Hematopoietic multipotent progenitor cell treated with erythropoietin and hydrocortisone succinate and interleukin-3 and kit ligand, for 4 days (in vitro differentiated cells): ENCODE measurements around the gene EMP1.

Experiments used
- DNase-seq: peaks from one replicate; pipeline ENCODE4 v3.0.0-alpha.2; 2015

EMP1 gene

DNA sequence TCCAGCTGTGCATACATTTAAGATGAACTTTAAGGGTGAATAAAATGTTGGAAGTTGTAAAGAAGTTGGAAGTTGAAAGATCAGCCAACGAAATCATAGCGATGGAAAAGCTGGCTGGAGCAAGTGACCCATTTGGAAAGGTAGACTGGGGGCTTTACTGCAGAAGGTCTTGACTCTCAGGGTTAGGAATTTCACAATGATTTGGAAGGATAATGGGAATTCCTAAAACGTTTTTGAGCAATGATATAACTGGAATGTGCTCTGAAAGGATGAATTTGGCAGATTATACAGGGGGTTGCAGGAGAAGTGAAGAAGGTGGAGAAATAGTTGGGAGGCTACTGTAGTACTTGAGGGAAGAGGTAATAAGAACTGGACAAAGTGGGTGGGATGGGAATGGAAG, 27.4 kb downstream of the EMP1 start:
- no peak for DNase-seq

GRCh38 chr12:13227191-13227590, 30.7 kb downstream of the EMP1 start:
- no peak for DNase-seq

- DNase-seq: no peak
These were observed 32.1 kb downstream of the EMP1 start for GRCh38 chr12:13228579-13228978.

GRCh38 chr12:13229504-13229903, 33.0 kb downstream of the EMP1 start:
- DNase-seq: no peak

- DNase-seq: no peak
These were observed 34.0 kb downstream of the EMP1 start for GRCh38 chr12:13230500-13230899.

- DNase-seq: peak; percentile 75
These were observed 37.5 kb downstream of the EMP1 start for GRCh38 chr12:13233830-13234641.

DNA sequence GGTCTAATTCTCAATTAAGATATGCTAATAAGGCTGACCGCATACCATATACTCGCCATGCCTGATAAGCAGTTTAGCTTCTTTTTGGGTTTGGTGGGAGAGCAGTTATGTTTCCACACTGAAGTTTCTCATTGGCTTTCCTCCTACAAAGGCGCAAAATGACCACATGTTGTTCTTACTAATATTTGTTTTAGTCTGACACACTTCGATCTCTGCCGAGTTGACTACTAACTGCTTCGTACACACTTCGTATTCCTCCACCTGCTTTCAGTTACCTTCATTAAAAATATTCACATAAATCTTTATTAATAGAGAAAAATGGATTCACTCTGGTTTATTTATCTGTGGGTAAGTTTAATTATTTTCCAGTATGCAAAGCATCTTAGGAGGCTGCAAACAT, 41.7 kb downstream of the EMP1 start:
- no peak for DNase-seq

DNA sequence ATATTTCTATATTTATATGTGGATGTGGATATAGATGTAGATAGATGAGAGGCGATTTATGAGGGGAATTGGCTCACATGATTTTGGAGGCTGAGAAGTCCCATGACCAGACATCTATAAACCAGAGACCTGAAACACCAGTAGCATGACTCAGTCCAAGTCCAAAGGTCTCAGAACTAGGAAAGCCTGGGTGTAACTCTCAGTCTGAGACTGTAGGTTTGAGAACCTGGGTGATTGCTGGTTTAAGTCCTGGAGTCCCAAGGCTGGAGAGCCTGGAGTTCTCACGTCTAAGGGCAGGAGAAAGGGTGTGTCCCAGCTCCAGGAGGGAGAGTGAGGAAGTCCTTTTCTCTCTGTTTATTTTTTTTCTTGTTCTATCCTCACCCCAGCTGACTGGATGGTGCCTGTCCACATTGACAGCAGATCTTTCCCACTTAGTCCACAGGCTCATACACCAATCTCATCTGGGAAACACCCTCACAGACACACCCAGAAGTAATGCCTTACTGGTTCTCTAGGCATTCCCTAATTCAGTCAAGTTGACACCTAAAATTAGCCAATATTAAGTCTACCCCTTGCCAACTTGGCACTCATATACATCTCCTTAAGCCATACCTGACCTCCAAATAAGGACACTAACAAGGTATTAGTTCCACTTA, 45.4 kb downstream of the EMP1 start:
- DNase-seq: no peak

DNA sequence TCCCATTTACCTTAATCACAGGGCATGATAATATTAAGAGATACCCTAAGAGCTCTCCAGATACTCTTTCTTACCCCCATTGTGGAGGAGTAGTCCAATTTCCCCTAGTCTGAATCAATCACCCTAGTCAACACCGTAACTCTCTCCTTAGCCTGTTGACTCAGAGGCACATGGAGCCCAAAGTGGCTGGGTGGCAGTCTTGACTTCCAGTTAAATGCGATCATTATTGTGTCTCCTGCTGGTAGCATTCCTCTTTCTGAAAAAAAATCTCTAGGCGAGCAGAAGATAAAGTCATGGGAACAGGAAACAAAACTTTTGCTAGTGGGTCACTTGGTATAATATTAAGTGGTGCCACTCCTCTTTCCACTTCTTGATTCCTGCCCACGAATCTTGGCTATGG, 46.4 kb downstream of the EMP1 start:
- no peak for DNase-seq

GRCh38 chr12:13243516-13244070, 47.1 kb downstream of the EMP1 start:
- no peak for DNase-seq

DNA sequence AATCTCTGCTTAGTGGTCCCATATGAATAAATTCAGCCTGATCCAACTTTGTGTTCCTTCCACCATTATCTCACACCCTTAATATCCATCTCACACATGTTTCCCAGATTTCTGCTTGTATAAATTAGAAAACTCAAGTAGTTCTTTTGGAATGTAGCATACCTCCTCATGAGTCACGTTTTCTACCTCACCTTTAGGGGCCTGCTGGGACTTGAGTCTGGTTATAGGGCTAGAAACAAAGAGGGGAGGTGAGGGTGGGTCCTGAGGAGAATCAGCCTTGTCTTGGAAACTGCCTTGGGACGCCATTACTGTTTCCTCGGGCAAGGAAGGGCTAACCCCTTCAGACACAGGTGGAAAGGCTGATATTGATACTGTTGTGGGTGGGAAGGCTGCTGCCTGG, 51.1 kb downstream of the EMP1 start:
- DNase-seq: no peak

- DNase-seq: no peak
These were observed 52.4 kb downstream of the EMP1 start for GRCh38 chr12:13248964-13249363.

GRCh38 chr12:13250416-13250815, 53.9 kb downstream of the EMP1 start:
- no peak for DNase-seq

- no peak for DNase-seq
These were observed 55.0 kb downstream of the EMP1 start for GRCh38 chr12:13251521-13251920.

DNA sequence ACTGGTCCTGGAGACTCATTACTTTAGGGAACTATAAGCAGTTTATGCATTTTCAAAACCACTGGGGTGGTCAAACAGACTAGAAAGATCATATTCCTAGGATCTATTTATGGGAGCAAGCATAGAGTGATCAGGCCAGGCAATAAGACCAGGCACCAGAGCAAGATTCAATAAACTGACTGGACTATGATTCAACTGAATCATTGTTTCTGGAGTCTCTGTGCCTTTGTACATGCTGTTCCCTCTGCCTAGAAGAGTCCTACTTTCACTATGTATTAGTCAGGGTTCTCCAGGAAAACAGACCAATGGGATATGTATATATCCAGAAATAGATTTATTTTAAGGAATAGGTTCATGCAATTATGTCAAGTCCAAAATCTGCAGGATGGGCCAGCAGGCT, 55.5 kb downstream of the EMP1 start:
- DNase-seq: no peak

DNA sequence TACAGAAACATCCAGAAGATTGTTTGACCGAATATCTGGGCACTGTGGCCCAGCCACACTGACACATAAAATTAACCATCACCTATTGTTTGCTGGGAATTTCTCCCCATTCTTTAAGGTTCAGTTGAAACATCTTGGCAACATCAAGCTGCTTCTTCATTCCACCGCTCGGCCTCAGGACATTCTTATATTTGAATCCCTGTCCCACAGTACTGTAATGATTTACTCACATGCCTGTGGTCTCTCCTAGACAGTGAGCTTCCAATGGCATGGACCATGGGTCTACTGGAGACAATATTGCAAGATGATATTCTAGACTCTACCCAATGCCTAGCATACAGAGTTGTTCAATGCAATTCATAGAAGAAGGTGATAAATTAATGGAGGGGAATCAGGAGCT, 56.1 kb downstream of the EMP1 start:
- no peak for DNase-seq

DNA sequence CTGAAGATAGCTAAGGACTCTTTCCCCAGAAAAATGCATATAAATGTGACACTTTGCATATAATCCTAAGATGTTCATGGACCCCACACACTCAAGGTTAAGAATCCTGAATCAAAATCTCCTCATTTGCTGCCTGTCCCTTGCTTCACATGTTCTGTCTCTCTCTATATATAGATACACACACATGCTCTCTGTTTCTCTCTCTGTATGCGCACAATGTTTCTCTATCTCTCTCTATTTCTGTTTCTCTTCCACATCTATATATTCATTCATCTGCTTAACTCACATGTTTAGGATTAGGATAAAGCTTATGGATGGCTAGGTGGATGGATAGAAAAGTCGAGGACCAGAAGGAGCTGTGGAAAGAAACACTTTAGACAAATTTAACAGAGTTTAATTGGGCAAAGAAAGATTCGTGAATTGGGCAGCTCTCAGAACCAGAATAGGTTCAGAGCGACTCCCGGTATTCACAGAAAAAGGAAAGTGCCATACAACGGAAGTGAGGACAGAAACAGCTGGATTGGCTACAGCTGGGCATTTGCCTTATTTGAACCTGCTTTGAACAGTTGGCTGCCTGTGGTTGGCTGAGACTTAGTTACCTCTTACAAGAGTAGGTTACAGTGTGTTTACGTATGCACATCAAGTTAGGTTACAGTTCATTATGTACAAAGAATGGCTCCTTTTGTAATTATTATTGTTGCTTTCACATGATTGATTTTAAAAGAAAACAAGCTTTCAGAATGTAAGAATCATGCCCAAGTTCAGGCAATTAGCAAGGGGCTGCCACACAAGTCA, 57.6 kb downstream of the EMP1 start:
- no peak for DNase-seq

DNA sequence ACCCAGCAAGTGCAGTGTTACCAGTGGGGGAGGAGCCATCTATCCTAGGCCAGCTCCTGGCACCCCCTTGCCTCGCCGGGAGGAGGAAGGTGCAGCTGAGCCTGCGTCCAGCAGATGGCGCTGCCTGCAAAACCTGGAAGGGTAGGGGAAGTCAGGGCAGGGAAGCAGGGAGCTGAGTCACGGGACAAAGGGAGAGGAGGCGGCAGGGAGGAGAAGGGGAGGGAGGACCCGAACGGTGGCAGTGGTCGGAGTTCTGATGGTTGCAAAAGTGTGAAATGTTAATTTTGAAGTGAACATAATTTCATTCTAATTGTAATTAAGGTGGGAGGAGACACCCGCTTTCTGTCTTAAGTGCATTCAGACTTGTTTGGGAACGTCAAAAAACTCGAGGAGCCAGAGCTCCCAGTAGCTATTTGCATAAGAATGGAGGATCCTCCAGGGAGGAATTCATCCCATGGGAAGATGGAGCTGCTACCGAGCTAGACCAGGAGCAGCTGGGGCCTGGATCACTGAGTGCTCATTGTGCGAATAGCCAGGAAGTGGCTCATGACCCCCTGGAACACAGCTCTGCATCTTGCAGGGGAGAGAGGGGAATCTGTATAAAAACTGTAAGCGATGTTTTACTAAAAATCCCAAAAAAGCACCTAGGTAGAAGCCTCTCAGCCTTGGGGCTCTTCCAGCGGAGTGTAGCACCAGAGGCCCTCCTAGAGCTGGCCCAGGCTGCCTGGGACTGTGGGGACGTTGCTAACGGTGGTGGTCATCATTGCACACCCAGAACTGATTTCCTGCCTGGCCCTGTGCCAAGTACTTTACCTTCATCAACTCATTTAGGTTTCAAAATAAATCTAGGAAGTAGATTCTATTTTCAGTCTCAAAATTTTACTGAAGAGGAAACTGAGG, 59.5 kb downstream of the EMP1 start:
- peak; percentile 94 for DNase-seq

GRCh38 chr12:13256692-13257045, 60.1 kb downstream of the EMP1 start:
- DNase-seq: no peak

DNA sequence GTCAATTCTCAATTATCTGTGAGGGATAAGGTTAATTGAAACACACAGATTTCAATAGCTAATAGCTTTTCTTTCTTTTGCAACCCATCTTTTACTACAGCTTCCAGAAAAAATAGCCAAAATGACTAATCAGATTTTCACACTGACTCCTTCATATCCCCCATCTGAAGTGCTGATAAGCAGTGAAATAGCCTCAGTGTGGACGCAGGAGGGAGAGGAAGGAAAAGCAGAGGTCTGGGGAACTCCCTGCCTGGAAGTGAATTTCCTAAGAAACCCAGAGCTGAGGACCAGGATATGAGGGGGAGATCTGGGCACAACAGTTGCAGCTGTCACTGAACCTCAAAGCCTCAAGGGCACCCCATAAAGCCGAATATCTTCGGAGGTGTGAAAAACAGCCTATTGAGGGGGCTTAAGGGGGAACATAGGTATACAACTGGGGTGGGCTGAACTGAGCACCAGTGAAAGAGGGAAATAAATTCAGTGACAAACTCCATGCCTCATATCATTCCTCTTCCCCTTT, 60.9 kb downstream of the EMP1 start:
- DNase-seq: no peak

DNA sequence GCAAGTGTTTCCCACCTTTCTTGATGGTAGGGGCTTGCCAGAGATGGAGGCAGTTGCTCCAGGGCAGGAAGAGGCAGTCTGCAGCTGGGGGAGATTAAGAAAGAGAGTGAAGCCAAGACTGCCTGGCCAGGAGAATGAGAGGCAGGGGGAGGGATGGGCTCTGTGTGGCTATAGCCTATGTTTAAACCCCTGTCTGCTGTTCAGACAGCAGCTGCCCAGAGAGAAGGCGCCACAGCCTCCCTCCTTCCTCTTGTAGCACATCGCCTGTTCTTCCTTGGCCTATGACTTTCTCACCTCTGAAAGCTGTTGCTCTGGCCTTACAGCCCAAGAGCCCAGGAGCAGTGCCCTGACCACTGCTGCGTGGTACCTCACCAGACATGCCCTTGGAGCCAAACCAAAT, 61.7 kb downstream of the EMP1 start:
- no peak for DNase-seq

- no peak for DNase-seq
These were observed 62.2 kb downstream of the EMP1 start for GRCh38 chr12:13258717-13259119.
